Endometrial microvascular endothelial cells (primary cell): ENCODE results near the gene MAGED4B. TPM values are rescaled to one million over a fixed set of nuclear protein-coding genes. Genes with fewer than 3 reads are reported as not detected.
"Not testable (repeated sequence)": the region's sequence is repeated elsewhere in the genome, so short reads cannot be mapped to it uniquely, and the experiment has no call there.

ENCODE experiments used
- in situ Hi-C: cut with HindIII; loops from 2 replicates; pipeline ENCODE4 v1.10.0; 2017; ENCODE audit warnings: low sequenced_read_pairs, low pct_unique_long_range_greater_than_20kb; ENCODE audit errors: inconsistent ontology term
- total RNA-seq: library from RNA; depleted of rRNA; stranded (reverse); fragments of >200 nt; gene quantifications from one replicate; pipeline ENCODE4 v1.2.3, GENCODE V29; 2015; ENCODE audit errors: inconsistent ontology term

The MAGED4B gene
- total RNA-seq, result 14.2 TPM

GRCh38 chrX:52068666-52069640 lies at the start of gene MAGED4B:
TSS of gene MAGED4B (minus strand) at chrX:52069183. CDS start at chrX:52068172, 1,011 bp downstream.
- in situ Hi-C loops, result not testable (repeated sequence)

GRCh38 chrX:52118262-52118661 lies 49.3 kb upstream of the MAGED4B start:
- in situ Hi-C loops, result no loop called here

- in situ Hi-C loops, result no loop called here
Observed at GRCh38 chrX:52082578-52082977, 13.6 kb upstream of the MAGED4B start.

- in situ Hi-C loops, result no loop called here
Observed at GRCh38 chrX:52078131-52078530, 9.1 kb upstream of the MAGED4B start.

- in situ Hi-C loops, result not testable (repeated sequence)
Observed at GRCh38 chrX:52042288-52042687, 26.7 kb downstream of the MAGED4B start.

GRCh38 chrX:52034211-52034610 lies 34.8 kb downstream of the MAGED4B start:
- in situ Hi-C loops, result no loop called here

GRCh38 chrX:52031371-52031770 lies 37.6 kb downstream of the MAGED4B start:
- in situ Hi-C loops, result no loop called here

- in situ Hi-C loops, result no loop called here
Observed at GRCh38 chrX:52015794-52016193, 53.2 kb downstream of the MAGED4B start.

Other genes with a start within 250 kb of the MAGED4B start
- 122 TPM for gene MAGED1, start 175.6 kb downstream of the MAGED4B start, total RNA-seq
- 3.1 TPM for gene MAGED4, start 115.7 kb upstream of the MAGED4B start, total RNA-seq